HEK293 (cell line): ENCODE results near the gene AOC3.

Experiments
- CTCF ChIA-PET: fragments of 350-600 bp; formaldehyde crosslinking; extraction: SDS; loops from one replicate; lab custom pipeline; 2021; ENCODE audit warnings: antibody characterized with exemption; lab: Yijun Ruan, JAX
- POLR2A ChIA-PET: fragments of 300-600 bp; formaldehyde crosslinking; extraction: SDS; loops from one replicate; lab custom pipeline; 2020; ENCODE audit warnings: antibody characterized with exemption, inconsistent platforms; lab: Yijun Ruan, JAX
- H3K27ac ChIP-seq: fragments of 200-500 bp; sonication (Bioruptor generic); 2 replicates; pipeline ENCODE4 v1.5.1; 2014; ENCODE audit warnings: low read depth, low read length, control low read depth, inconsistent platforms; ENCODE audit errors: extremely low read depth
- H3K36me3 ChIP-seq, 2 experiments: fragments of 200-500 bp in 1 of 2; sonication (Bioruptor generic) in 1 of 2; 1 replicate in 1 of 2; 2 replicates in 1 of 2; pipeline ENCODE4 v1.5.1; 2014 to 2017; ENCODE audit warnings: inconsistent platforms in 2 of 2, low read length in 2 of 2; ENCODE audit not compliant: control insufficient read depth in 2 of 2, insufficient read depth in 1 of 2
- H3K4me1 ChIP-seq: fragments of 200-500 bp; sonication (Bioruptor generic); 2 replicates; pipeline ENCODE4 v1.5.1; 2014; ENCODE audit warnings: mild to moderate bottlenecking, low read length, inconsistent platforms; ENCODE audit not compliant: control insufficient read depth, insufficient read depth
- H3K4me3 ChIP-seq: 2 replicates; pipeline ENCODE4 v1.5.1; 2011; ENCODE audit warnings: low read depth, mild to moderate bottlenecking, control low read depth, low read length, moderate library complexity
- H3K9me3 ChIP-seq: fragments of 200-500 bp; sonication (Bioruptor generic); 2 replicates; pipeline ENCODE4 v1.5.1; 2014; ENCODE audit warnings: low read depth, low read length, inconsistent platforms; ENCODE audit not compliant: control insufficient read depth, insufficient read depth
- BCL6B ChIP-seq: fragments of 450-650 bp; formaldehyde crosslinking; IDR thresholded peaks from 2 replicates; pipeline ENCODE4 v1.5.1; 2017; ENCODE audit warnings: missing biosample characterization, missing genetic modification characterization
- GLIS1 ChIP-seq: fragments of 450-650 bp; formaldehyde crosslinking; IDR thresholded peaks from 2 replicates; pipeline ENCODE4 v1.5.1; 2016; ENCODE audit warnings: missing biosample characterization, missing genetic modification characterization
- SP3 ChIP-seq: fragments of 450-650 bp; formaldehyde crosslinking; IDR thresholded peaks from 2 replicates; pipeline ENCODE4 v1.5.1; 2016; ENCODE audit warnings: missing biosample characterization, missing genetic modification characterization
- TRIM28 ChIP-seq: IDR thresholded peaks from 2 replicates; pipeline ENCODE4 v1.6.1; 2011; ENCODE audit warnings: low read length, control low read depth, borderline replicate concordance
- ZBTB11 ChIP-seq: fragments of 450-650 bp; formaldehyde crosslinking; conservative IDR thresholded peaks from 2 replicates; pipeline ENCODE4 v1.5.1; 2016; ENCODE audit warnings: low read depth, missing biosample characterization, missing genetic modification characterization
- ZBTB17 ChIP-seq: fragments of 450-650 bp; formaldehyde crosslinking; IDR thresholded peaks from 2 replicates; pipeline ENCODE4 v1.5.1; 2016; ENCODE audit warnings: missing biosample characterization, missing genetic modification characterization
- ZFP3 ChIP-seq: fragments of 450-650 bp; formaldehyde crosslinking; IDR thresholded peaks from 2 replicates; pipeline ENCODE4 v1.5.1; 2016; ENCODE audit warnings: low read depth, missing biosample characterization, missing genetic modification characterization
- ZNF10 ChIP-seq: fragments of 450-650 bp; formaldehyde crosslinking; IDR thresholded peaks from 2 replicates; pipeline ENCODE4 v1.5.1; 2017; ENCODE audit warnings: missing biosample characterization, missing genetic modification characterization
- ZNF112 ChIP-seq: fragments of 450-650 bp; formaldehyde crosslinking; IDR thresholded peaks from 2 replicates; pipeline ENCODE4 v1.5.0; 2017; ENCODE audit warnings: missing biosample characterization, missing genetic modification characterization
- ZNF121 ChIP-seq: fragments of 450-650 bp; formaldehyde crosslinking; IDR thresholded peaks from 2 replicates; pipeline ENCODE4 v1.5.1; 2016; ENCODE audit warnings: missing biosample characterization, missing genetic modification characterization
- ZNF157 ChIP-seq: fragments of 450-650 bp; formaldehyde crosslinking; IDR thresholded peaks from 2 replicates; pipeline ENCODE4 v1.5.1; 2016; ENCODE audit warnings: missing biosample characterization, missing genetic modification characterization
- ZNF221 ChIP-seq: fragments of 450-650 bp; formaldehyde crosslinking; IDR thresholded peaks from 2 replicates; pipeline ENCODE4 v1.5.1; 2017; ENCODE audit warnings: missing biosample characterization, missing genetic modification characterization, borderline replicate concordance
- ZNF335 ChIP-seq: fragments of 450-650 bp; formaldehyde crosslinking; conservative IDR thresholded peaks from 2 replicates; pipeline ENCODE4 v1.5.1; 2016; ENCODE audit warnings: missing biosample characterization, missing genetic modification characterization
- ZNF362 ChIP-seq: fragments of 450-650 bp; formaldehyde crosslinking; IDR thresholded peaks from 2 replicates; pipeline ENCODE4 v1.5.1; 2016; ENCODE audit warnings: missing biosample characterization, missing genetic modification characterization
- ZNF544 ChIP-seq: fragments of 450-650 bp; formaldehyde crosslinking; IDR thresholded peaks from 2 replicates; pipeline ENCODE4 v1.5.0; 2017; ENCODE audit warnings: missing biosample characterization, missing genetic modification characterization
- ZNF561 ChIP-seq: fragments of 450-650 bp; IDR thresholded peaks from 2 replicates; pipeline ENCODE4 v1.5.1; 2018; ENCODE audit warnings: missing biosample characterization, missing genetic modification characterization, borderline replicate concordance
- ZNF585B ChIP-seq: fragments of 450-650 bp; formaldehyde crosslinking; IDR thresholded peaks from 2 replicates; pipeline ENCODE4 v1.5.1; 2016; ENCODE audit warnings: missing biosample characterization, missing genetic modification characterization
- ZNF596 ChIP-seq: fragments of 450-650 bp; IDR thresholded peaks from 2 replicates; pipeline ENCODE4 v1.5.0; 2018; ENCODE audit warnings: missing biosample characterization, mild to moderate bottlenecking, missing genetic modification characterization, moderate library complexity
- ZNF677 ChIP-seq: fragments of 450-650 bp; IDR thresholded peaks from 2 replicates; pipeline ENCODE4 v1.5.0; 2018; ENCODE audit warnings: missing biosample characterization, mild to moderate bottlenecking, missing genetic modification characterization, moderate library complexity
- ZNF785 ChIP-seq: fragments of 450-650 bp; formaldehyde crosslinking; IDR thresholded peaks from 2 replicates; pipeline ENCODE4 v1.5.1; 2016; ENCODE audit warnings: missing biosample characterization, missing genetic modification characterization
- ZNF843 ChIP-seq: fragments of 450-650 bp; formaldehyde crosslinking; IDR thresholded peaks from 2 replicates; pipeline ENCODE4 v1.5.1; 2016; ENCODE audit warnings: missing biosample characterization, missing genetic modification characterization
- TF ChIP-seq, protein P1 (sequence below): fragments of 450-650 bp; formaldehyde crosslinking; IDR thresholded peaks from 2 replicates; pipeline ENCODE4 v1.5.1; 2017; ENCODE audit warnings: missing biosample characterization, missing genetic modification characterization
- TF ChIP-seq, protein P2 (sequence below): fragments of 450-650 bp; formaldehyde crosslinking; IDR thresholded peaks from 2 replicates; pipeline ENCODE4 v1.5.1; 2017; ENCODE audit warnings: missing biosample characterization, missing genetic modification characterization
- TF ChIP-seq, protein P3 (sequence below): fragments of 450-650 bp; formaldehyde crosslinking; IDR thresholded peaks from 2 replicates; pipeline ENCODE4 v1.5.1; 2017; ENCODE audit warnings: missing biosample characterization, missing genetic modification characterization

The AOC3 gene

GRCh38 chr17:42891539-42892152, 40.6 kb downstream of the AOC3 start:
- TF ChIP-seq BCL6B (tag by site-specific recombination) (no peak), ZNF10 (tag by site-specific recombination) (no peak), TRIM28 (peak; percentile 47), GLIS1 (tag by site-specific recombination) (peak; percentile 52; the same call in 1 of the 2 replicates), ZNF335 (tag by site-specific recombination) (peak; percentile 82), ZNF362 (tag by site-specific recombination) (no peak), ZNF157 (tag by site-specific recombination) (no peak), ZBTB17 (tag by site-specific recombination) (0 out of 2 replicates have a peak, but pooled peaks have one; percentile 42), ZFP3 (tag by site-specific recombination) (no peak), ZNF843 (no peak)
- TF ChIP-seq, protein P1, sequence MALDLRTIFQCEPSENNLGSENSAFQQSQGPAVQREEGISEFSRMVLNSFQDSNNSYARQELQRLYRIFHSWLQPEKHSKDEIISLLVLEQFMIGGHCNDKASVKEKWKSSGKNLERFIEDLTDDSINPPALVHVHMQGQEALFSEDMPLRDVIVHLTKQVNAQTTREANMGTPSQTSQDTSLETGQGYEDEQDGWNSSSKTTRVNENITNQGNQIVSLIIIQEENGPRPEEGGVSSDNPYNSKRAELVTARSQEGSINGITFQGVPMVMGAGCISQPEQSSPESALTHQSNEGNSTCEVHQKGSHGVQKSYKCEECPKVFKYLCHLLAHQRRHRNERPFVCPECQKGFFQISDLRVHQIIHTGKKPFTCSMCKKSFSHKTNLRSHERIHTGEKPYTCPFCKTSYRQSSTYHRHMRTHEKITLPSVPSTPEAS (tag by site-specific recombination): no peak
- Histone ChIP-seq H3K27ac (0 out of 2 replicates have a peak overlapping the region, but pooled peaks have one; percentile 2), H3K36me3 (no peaks in the 10 kb centered on the region; a peak in 1 of 3 replicates), H3K4me3 (no peak overlapping the region), H3K9me3 (no peaks in the 10 kb centered on the region), H3K4me1 (no peaks in the 10 kb centered on the region; the same call in 1 of the 2 replicates)
- POLR2A ChIA-PET: no interaction called here
- CTCF ChIA-PET: interaction anchor here (0.8 to 1.8 kb wide), 3 partner anchors 9 to 71 kb away, joined by 3 to 6 read pairs (median 3); no protein-coding TSS in a partner anchor

GRCh38 chr17:42893359-42893758, 42.4 kb downstream of the AOC3 start:
- CTCF ChIA-PET: no interaction called here
- Histone ChIP-seq H3K4me3 (no peak overlapping the region), H3K9me3 (no peaks in the 10 kb centered on the region), H3K4me1 (no peaks in the 10 kb centered on the region; the same call in 1 of the 2 replicates), H3K36me3 (no peaks in the 10 kb centered on the region; a peak in 1 of 3 replicates), H3K27ac (no peak overlapping the region)
- POLR2A ChIA-PET: no interaction called here
- no peak for TF ChIP-seq ZNF585B
- no peak for TF ChIP-seq ZNF112 (tag by site-specific recombination)
- no peak for TF ChIP-seq ZNF544 (tag by site-specific recombination)
- TF ChIP-seq, protein P2, sequence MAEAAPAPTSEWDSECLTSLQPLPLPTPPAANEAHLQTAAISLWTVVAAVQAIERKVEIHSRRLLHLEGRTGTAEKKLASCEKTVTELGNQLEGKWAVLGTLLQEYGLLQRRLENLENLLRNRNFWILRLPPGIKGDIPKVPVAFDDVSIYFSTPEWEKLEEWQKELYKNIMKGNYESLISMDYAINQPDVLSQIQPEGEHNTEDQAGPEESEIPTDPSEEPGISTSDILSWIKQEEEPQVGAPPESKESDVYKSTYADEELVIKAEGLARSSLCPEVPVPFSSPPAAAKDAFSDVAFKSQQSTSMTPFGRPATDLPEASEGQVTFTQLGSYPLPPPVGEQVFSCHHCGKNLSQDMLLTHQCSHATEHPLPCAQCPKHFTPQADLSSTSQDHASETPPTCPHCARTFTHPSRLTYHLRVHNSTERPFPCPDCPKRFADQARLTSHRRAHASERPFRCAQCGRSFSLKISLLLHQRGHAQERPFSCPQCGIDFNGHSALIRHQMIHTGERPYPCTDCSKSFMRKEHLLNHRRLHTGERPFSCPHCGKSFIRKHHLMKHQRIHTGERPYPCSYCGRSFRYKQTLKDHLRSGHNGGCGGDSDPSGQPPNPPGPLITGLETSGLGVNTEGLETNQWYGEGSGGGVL (tag by site-specific recombination): no peak
- no peak for TF ChIP-seq ZNF221 (tag by site-specific recombination)
- TF ChIP-seq ZNF561 (tag by site-specific recombination): no peak
- no peak for TF ChIP-seq ZNF677 (tag by site-specific recombination)
- no peak for TF ChIP-seq ZNF596 (tag by site-specific recombination)
- TF ChIP-seq SP3 (tag by site-specific recombination): no peak
- no peak for TF ChIP-seq ZNF785
- TF ChIP-seq ZBTB11 (tag by site-specific recombination): no peak
- no peak for TF ChIP-seq ZNF121 (tag by site-specific recombination)
- TF ChIP-seq, protein P3, sequence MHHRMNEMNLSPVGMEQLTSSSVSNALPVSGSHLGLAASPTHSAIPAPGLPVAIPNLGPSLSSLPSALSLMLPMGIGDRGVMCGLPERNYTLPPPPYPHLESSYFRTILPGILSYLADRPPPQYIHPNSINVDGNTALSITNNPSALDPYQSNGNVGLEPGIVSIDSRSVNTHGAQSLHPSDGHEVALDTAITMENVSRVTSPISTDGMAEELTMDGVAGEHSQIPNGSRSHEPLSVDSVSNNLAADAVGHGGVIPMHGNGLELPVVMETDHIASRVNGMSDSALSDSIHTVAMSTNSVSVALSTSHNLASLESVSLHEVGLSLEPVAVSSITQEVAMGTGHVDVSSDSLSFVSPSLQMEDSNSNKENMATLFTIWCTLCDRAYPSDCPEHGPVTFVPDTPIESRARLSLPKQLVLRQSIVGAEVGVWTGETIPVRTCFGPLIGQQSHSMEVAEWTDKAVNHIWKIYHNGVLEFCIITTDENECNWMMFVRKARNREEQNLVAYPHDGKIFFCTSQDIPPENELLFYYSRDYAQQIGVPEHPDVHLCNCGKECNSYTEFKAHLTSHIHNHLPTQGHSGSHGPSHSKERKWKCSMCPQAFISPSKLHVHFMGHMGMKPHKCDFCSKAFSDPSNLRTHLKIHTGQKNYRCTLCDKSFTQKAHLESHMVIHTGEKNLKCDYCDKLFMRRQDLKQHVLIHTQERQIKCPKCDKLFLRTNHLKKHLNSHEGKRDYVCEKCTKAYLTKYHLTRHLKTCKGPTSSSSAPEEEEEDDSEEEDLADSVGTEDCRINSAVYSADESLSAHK (tag by site-specific recombination): no peak
